Measurements from ENCODE around the gene PACSIN2. TPM values are rescaled to one million over a fixed set of nuclear protein-coding genes. Genes with fewer than 3 reads are reported as not detected.

The PACSIN2 gene
- total RNA-seq, 1 donor from 2014 or later, result 87.8 TPM

GRCh38 chr22:42877597-42878340 lies 137.2 kb downstream of the PACSIN2 start:
- Histone ChIP-seq H3K9me3 (ENCODE audit: insufficient read depth, low read depth, low read length) (no peaks in the 10 kb centered on the region), H3K27me3 (ENCODE audit: insufficient read depth, low read length) (no peaks in the 10 kb centered on the region), H3K4me2 (ENCODE audit: low read length) (no peak overlapping the region), H3K27ac (ENCODE audit: low read depth, low read length) (no peak overlapping the region), H3K4me1 (ENCODE audit: insufficient read depth, low read length) (no peaks in the 10 kb centered on the region), H2AFZ (ENCODE audit: low read depth, low read length) (no peak overlapping the region), H3K9ac (ENCODE audit: low read length) (no peak overlapping the region), H3K36me3 (ENCODE audit: insufficient read depth, low read length) (peaks cover 8% of the 10 kb centered on the region), H3K4me3 (ENCODE audit: insufficient read depth, low read depth, low read length) (no peak overlapping the region), H3K79me2 (ENCODE audit: insufficient read depth, low read length) (no peaks in the 10 kb centered on the region), H4K20me1 (ENCODE audit: insufficient read depth, low read length) (peaks cover 16% of the 10 kb centered on the region)
- Mint-ChIP-seq H3K4me1 (ENCODE audit: low read depth, unreplicated experiment) (no peaks in the 10 kb centered on the region), H3K27me3 (ENCODE audit: low read depth, unreplicated experiment) (no peaks in the 10 kb centered on the region), H3K36me3 (ENCODE audit: low read depth, unreplicated experiment) (peaks cover 23% of the 10 kb centered on the region), H3K9me3 (ENCODE audit: unreplicated experiment) (no peaks in the 10 kb centered on the region), H3K4me3 (ENCODE audit: unreplicated experiment) (no peak overlapping the region), H3K27ac (ENCODE audit: unreplicated experiment) (no peak overlapping the region)
- TF ChIP-seq CTCF (IDR thresholded peaks at IDR 0.05; ENCODE audit: insufficient read depth, low read depth, low read length) (no peak), EZH2 (IDR thresholded peaks at IDR 0.05; ENCODE audit: insufficient read depth, low read length) (no peak)
- no peak for DNase-seq (ENCODE audit: low read depth)
- no peak for FAIRE-seq

DNA sequence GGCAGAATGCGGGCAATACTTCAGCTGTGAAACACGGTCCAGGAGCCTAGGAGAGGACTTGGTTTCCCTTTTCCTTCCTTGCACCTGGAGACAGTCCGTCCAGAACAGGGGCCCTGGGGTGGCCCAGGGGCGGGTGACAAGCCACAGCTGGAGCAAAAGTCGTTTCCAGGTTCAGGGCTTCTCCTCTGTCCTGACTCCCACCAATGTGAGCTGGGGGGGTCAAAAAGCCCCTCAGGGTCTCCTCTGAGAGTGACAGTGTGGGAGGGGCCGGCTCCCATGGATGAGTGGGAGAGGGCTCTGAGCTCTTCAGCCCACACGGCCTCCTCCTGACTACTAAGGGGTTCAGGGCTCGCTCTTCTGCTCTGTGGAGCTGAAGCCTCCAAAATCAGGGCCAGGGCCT lies 137.8 kb downstream of the PACSIN2 start:
- H3K4me1 ChIP-seq (ENCODE audit: insufficient read depth, low read length), result no peaks in the 10 kb centered on the region
- H3K9me3 ChIP-seq (ENCODE audit: insufficient read depth, low read depth, low read length), result no peaks in the 10 kb centered on the region
- peaks cover 8% of the 10 kb centered on the region for H3K36me3 ChIP-seq (ENCODE audit: insufficient read depth, low read length)
- H2AFZ ChIP-seq (ENCODE audit: low read depth, low read length), result no peak overlapping the region
- no peak overlapping the region for H3K9ac ChIP-seq (ENCODE audit: low read length)
- no peaks in the 10 kb centered on the region for H3K9me3 Mint-ChIP-seq (ENCODE audit: unreplicated experiment)
- no peak overlapping the region for H3K4me2 ChIP-seq (ENCODE audit: low read length)
- H3K79me2 ChIP-seq (ENCODE audit: insufficient read depth, low read length), result no peaks in the 10 kb centered on the region
- H4K20me1 ChIP-seq (ENCODE audit: insufficient read depth, low read length), result peaks cover 12% of the 10 kb centered on the region
- no peak overlapping the region for H3K27ac Mint-ChIP-seq (ENCODE audit: unreplicated experiment)
- no peak overlapping the region for H3K4me3 Mint-ChIP-seq (ENCODE audit: unreplicated experiment)
- H3K36me3 Mint-ChIP-seq (ENCODE audit: low read depth, unreplicated experiment), result peaks cover 20% of the 10 kb centered on the region
- DNase-seq (ENCODE audit: low read depth) (no peak), FAIRE-seq (no peak)
- no peak overlapping the region for H3K27ac ChIP-seq (ENCODE audit: low read depth, low read length)
- H3K27me3 Mint-ChIP-seq (ENCODE audit: low read depth, unreplicated experiment), result no peaks in the 10 kb centered on the region
- H3K4me3 ChIP-seq (ENCODE audit: insufficient read depth, low read depth, low read length), result no peak overlapping the region
- H3K4me1 Mint-ChIP-seq (ENCODE audit: low read depth, unreplicated experiment), result no peaks in the 10 kb centered on the region
- no peaks in the 10 kb centered on the region for H3K27me3 ChIP-seq (ENCODE audit: insufficient read depth, low read length)
- TF ChIP-seq EZH2 (IDR thresholded peaks at IDR 0.05; ENCODE audit: insufficient read depth, low read length) (no peak), CTCF (IDR thresholded peaks at IDR 0.05; ENCODE audit: insufficient read depth, low read depth, low read length) (no peak)

DNA sequence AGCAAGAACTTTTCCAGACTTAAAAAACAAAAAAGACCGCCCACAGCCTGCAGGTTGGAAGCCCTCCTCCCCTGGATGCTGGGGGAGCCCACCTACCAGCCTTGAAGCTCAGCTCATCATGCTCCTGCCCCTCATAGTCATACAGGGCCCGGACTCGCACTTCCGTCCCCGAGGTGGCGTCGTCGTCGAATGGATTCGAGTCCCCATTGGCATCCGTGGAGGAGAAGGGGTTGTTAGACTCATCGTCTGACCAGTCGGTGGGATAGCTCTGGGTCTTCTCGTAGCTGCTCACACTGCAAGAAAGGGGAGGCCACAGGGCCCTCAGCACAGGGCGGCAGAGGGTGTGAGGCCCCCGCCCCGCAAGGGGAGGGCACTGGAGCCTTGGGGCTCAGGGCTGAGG lies 138.9 kb downstream of the PACSIN2 start:
- H3K4me2 ChIP-seq (ENCODE audit: low read length), result no peak overlapping the region
- TF ChIP-seq EZH2 (IDR thresholded peaks at IDR 0.05; ENCODE audit: insufficient read depth, low read length), result no peak
- no peak for TF ChIP-seq CTCF (IDR thresholded peaks at IDR 0.05; ENCODE audit: insufficient read depth, low read depth, low read length)
- Mint-ChIP-seq H3K4me3 (ENCODE audit: unreplicated experiment) (no peak overlapping the region), H3K27ac (ENCODE audit: unreplicated experiment) (no peak overlapping the region), H3K27me3 (ENCODE audit: low read depth, unreplicated experiment) (no peaks in the 10 kb centered on the region), H3K36me3 (ENCODE audit: low read depth, unreplicated experiment) (peaks cover 18% of the 10 kb centered on the region), H3K9me3 (ENCODE audit: unreplicated experiment) (no peaks in the 10 kb centered on the region), H3K4me1 (ENCODE audit: low read depth, unreplicated experiment) (no peaks in the 10 kb centered on the region)
- FAIRE-seq (no peak), DNase-seq (ENCODE audit: low read depth) (no peak)
- H2AFZ ChIP-seq (ENCODE audit: low read depth, low read length), result no peak overlapping the region
- peaks cover 7% of the 10 kb centered on the region for H4K20me1 ChIP-seq (ENCODE audit: insufficient read depth, low read length)
- no peaks in the 10 kb centered on the region for H3K9me3 ChIP-seq (ENCODE audit: insufficient read depth, low read depth, low read length)
- H3K9ac ChIP-seq (ENCODE audit: low read length), result no peak overlapping the region
- no peaks in the 10 kb centered on the region for H3K4me1 ChIP-seq (ENCODE audit: insufficient read depth, low read length)
- H3K27ac ChIP-seq (ENCODE audit: low read depth, low read length), result no peak overlapping the region
- H3K36me3 ChIP-seq (ENCODE audit: insufficient read depth, low read length), result peaks cover 8% of the 10 kb centered on the region
- no peak overlapping the region for H3K4me3 ChIP-seq (ENCODE audit: insufficient read depth, low read depth, low read length)
- H3K79me2 ChIP-seq (ENCODE audit: insufficient read depth, low read length), result no peaks in the 10 kb centered on the region
- no peaks in the 10 kb centered on the region for H3K27me3 ChIP-seq (ENCODE audit: insufficient read depth, low read length)

Measured in astrocyte (in vitro differentiated cells and primary cell).